Amniotic epithelial cell (primary cell): ENCODE measurements around the gene CRTAP.
A peak's percentile ranks its signal among the peaks of the same experiment; 100 is the strongest.
"Not testable (repeated sequence)": the region's sequence is repeated elsewhere in the genome, so short reads cannot be mapped to it uniquely, and the experiment has no call there.

ENCODE experiments used
- DNase-seq: peaks from one replicate; pipeline ENCODE4 v3.0.0-alpha.2; 2010; ENCODE audit warnings: low read depth

CRTAP gene

GRCh38 chr3:33099701-33100100 lies 14.1 kb upstream of the CRTAP start:
- no peak for DNase-seq

- DNase-seq: no peak
Observed at GRCh38 chr3:33100229-33100628, 13.6 kb upstream of the CRTAP start.

- no peak for DNase-seq
Observed at GRCh38 chr3:33103034-33103433, 10.8 kb upstream of the CRTAP start.

GRCh38 chr3:33103480-33103879 lies 10.3 kb upstream of the CRTAP start:
- DNase-seq: no peak

GRCh38 chr3:33104803-33105202 lies 9.0 kb upstream of the CRTAP start:
- DNase-seq: no peak

- DNase-seq: peak; percentile 32
Observed at GRCh38 chr3:33105341-33105948, 8.4 kb upstream of the CRTAP start.

GRCh38 chr3:33106854-33107253 lies 7.0 kb upstream of the CRTAP start:
- not testable (repeated sequence) for DNase-seq

GRCh38 chr3:33111581-33111980 lies 2.2 kb upstream of the CRTAP start:
- DNase-seq: no peak

- no peak for DNase-seq
Observed at GRCh38 chr3:33114622-33115023, 809 bp downstream of the CRTAP start.

GRCh38 chr3:33115024-33115768 lies 1.4 kb downstream of the CRTAP start:
- peak; percentile 89 for DNase-seq

GRCh38 chr3:33117461-33117860 lies 3.6 kb downstream of the CRTAP start:
- DNase-seq: peak; percentile 44

- no peak for DNase-seq
Observed at GRCh38 chr3:33119891-33120290, 6.1 kb downstream of the CRTAP start.

GRCh38 chr3:33122991-33123390 lies 9.2 kb downstream of the CRTAP start:
- no peak for DNase-seq

GRCh38 chr3:33124638-33125037 lies 10.8 kb downstream of the CRTAP start:
- DNase-seq: no peak

GRCh38 chr3:33125840-33126239 lies 12.0 kb downstream of the CRTAP start:
- no peak for DNase-seq

GRCh38 chr3:33128706-33129105 lies 14.9 kb downstream of the CRTAP start:
- DNase-seq: peak; percentile 70

- no peak for DNase-seq
Observed at GRCh38 chr3:33130144-33130543, 16.3 kb downstream of the CRTAP start.

GRCh38 chr3:33131331-33132018 lies 17.7 kb downstream of the CRTAP start:
- peak; percentile 69 for DNase-seq

GRCh38 chr3:33132019-33132360 lies 18.2 kb downstream of the CRTAP start:
- no peak for DNase-seq

- peak; percentile 57 for DNase-seq
Observed at GRCh38 chr3:33134026-33134625, 20.3 kb downstream of the CRTAP start.

- no peak for DNase-seq
Observed at GRCh38 chr3:33137691-33138090, 23.9 kb downstream of the CRTAP start.

- not testable (repeated sequence) for DNase-seq
Observed at GRCh38 chr3:33139006-33139623, 25.3 kb downstream of the CRTAP start.
